Mesenteric fat pad (tissue), 1 donor: ENCODE data around the gene CIAO3. TPM values are rescaled to one million over a fixed set of nuclear protein-coding genes. Genes with fewer than 3 reads are reported as not detected.

Experiments
- DNase-seq: peaks from one replicate; pipeline ENCODE4 v3.0.0-alpha.2; 2020; ENCODE audit warnings: low spot score
- long read RNA-seq: library from polyadenylated mRNA; unstranded; transcript quantifications from one replicate; pipeline ENCODE4 v2.0.0, GENCODE V29; 2020
- total RNA-seq: library from RNA; stranded (reverse); fragmentation: NEBNext Ultra II Directional; extraction: Animal tissue kit (Norgen Biotek cat#: 25700); gene quantifications from one replicate; pipeline ENCODE4 v1.2.1, GENCODE V29; 2021
- donor health status: DM: yes; HTN: yes; CAD: no.

The CIAO3 gene
- 21.0 TPM for total RNA-seq
- long read RNA-seq, transcript CIAO3-201 (11 exons, 2,112 nt), result major isoform, 87 of 108 reads
- long read RNA-seq, partial matches to known transcripts, result 9 of 108 reads
- long read RNA-seq, other reads (novel, unspliced or antisense), result 5 of 108 reads

DNA sequence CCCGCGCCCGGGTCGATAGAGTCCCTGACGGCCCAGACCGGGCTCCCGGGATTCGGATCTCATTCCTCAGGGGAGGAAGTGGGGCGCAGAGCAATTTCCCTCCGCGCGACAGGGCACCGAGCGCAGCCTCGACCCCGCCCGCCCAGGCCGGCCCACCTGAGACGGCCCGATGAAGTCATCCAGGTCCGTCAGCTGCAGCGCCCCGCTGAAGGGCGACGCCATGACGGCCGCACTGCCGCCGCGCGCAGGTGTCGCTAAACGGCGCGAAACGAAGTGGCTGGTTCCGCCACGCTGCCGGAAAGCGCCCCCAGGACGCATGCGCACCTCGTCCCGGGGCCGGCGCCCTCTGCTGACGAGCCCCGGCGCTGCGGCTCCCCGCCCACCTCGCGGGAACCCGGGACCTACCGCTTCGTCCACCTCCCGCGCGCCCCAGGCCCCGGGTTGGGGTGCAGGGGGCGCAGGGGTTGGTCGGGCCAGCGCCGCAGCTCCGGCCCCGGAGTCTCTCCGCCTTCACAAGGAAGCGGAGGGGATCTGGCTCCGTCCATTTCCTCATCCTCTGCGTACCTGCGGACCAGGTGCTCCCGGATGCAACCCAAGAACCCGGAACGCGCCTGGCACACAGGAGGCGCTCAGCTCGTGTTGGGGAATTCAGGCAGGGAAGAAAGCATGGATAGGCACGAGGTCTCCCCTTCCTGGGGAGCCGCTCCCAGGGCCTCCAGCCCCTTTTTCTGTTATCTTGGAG is at the start of gene CIAO3:
CIAO3 (minus strand) TSS at position 234 of the 742 bp plus-strand sequence; CDS start at position 222, 12 bp downstream.
- DNase-seq, result peak; percentile 98

DNA sequence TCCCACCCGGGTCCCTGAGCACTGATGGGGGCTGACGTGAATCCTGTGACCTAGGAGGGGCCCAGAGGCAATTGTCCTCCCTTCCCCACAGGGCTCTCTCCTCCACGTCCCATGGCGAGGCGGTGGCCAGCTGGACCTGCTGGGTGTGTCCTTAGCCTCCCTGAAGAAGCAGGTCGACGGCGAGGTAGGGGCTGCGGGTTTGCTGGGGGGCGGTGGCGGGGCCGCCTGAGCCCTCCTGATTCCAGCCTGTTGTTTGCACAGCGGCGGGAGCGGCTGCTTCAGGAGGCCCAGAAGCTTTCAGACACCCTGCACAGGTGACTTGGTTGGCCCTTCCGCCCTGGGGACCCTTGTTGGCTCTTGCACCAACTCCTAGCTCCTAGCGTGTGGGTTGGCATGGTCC is 49.3 kb upstream of the CIAO3 start:
- no peak for DNase-seq

DNA sequence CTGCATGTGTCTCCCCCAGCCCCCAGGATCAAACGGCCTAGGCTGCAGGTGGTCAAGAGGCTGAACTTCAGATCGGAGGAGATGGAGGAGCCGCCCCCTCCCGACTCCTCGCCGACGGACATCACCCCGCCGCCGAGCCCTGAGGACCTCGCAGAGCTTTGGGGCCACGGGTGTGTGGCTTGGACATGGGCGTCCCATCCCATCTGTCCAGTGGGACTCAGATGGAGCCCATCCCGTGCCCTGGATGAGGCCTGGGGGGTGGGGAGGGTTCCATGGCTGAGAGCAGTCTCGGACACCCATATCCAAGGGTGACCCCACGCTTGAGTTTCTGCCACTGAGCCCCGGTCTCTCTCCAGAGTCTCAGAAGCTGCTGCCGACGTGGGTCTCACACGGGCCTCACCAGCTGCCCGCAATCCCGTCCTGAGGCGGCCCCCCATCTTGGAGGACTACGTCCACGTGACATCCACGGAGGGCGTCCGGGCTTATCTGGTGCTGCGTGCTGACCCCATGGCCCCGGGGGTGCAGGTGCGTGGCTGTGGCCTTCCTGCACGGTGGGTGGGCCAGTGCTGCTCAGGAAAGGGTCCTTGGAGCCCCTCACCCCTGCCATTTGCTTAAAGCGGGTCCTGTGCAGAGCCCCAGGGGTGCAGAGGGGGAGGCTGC is 48.5 kb upstream of the CIAO3 start:
- DNase-seq, result no peak

DNA sequence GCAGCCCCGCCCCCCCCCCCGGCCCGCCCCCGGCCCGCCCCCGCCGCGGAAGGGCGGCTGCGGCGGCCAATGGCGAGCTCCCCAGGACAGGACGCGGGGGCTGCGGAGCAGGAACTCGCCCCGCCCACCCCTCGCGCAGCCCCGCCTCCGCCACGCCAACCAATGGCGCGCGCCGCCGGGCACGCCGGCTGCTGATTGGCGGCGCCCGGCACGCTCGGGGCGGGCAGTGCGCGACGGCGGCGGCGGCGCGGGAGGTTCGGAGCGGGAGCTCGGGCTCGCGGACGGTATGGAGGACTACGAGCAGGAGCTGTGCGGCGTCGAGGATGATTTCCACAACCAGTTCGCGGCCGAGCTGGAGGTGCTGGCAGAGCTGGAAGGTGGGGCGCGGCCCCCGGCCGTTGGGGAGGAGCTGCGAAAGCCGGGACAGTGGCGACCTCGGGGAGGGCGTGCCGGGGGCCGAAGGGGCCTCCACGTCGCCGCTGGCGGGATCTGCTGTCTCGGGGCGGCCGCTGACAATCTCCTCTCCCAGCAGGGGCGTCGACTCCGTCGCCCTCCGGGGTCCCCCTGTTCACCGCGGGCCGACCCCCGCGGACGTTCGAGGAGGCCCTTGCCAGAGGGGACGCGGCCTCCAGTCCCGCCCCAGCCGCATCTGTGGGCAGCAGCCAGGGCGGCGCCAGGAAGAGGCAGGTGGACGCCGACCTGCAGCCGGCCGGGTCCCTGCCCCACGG is 47.8 kb upstream of the CIAO3 start, which contains the start of gene CHTF18:
CHTF18 (plus strand) TSS at position 222 of the 728 bp plus-strand sequence; CDS start at position 287, 65 bp downstream.
- DNase-seq, result peak; percentile 98

DNA sequence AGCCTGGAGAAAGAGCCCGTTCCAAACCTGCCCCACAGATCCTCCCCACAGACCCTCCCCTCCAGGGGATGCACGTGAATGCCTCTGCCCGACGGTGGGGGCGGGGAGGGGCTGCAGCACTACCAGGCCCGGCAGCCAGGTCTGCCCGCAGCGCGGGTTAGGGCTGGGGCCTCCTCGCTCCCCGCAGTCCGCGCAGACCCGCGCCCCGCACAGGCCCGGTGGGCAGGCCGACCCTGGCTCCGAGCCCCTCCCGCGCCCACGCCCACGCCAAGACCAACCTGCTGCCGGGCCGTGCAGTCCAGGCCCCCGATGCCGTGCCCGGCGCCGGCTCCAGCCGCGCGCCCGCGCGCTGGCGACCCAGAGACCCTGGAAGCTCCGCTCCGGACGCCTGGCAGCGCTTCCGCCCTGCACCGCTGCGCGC is 47.2 kb upstream of the CIAO3 start, which contains the start of gene RPUSD1:
RPUSD1 (minus strand) TSS at position 404 of the 421 bp plus-strand sequence. CDS start 644 bp downstream, outside the sequence.
- no peak for DNase-seq

DNA sequence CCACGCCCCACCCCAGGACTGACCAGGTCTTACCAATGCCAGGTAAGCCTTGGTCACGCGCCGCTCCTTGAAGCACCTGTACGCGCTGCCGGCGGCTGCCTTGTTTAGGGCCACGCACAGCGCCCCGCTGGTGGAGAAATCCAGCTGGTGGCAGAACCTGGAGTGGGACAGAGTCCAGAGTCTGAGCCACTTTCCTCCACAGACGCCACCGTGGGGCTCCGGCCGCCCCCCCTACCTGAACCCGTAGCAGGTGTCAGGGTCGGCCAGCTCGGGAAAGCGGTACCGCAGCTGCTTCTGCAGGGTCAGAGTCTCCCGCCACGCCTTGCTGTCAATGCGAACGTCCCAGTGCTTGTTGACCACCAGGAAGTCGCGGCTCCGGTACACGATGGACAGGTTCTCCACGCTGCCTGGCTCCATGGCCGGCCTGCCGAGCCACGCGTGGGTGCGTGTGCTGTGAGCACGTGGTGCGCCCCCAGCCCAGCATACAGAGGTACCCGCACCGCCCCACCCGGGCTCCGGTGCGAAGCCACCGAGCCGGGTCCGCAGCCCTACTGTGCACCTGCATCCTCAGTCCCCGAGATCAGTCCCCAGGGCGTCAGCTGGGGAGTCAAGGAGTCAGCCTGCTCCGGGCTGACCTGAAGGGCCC is 46.6 kb upstream of the CIAO3 start:
- no peak for DNase-seq

DNA sequence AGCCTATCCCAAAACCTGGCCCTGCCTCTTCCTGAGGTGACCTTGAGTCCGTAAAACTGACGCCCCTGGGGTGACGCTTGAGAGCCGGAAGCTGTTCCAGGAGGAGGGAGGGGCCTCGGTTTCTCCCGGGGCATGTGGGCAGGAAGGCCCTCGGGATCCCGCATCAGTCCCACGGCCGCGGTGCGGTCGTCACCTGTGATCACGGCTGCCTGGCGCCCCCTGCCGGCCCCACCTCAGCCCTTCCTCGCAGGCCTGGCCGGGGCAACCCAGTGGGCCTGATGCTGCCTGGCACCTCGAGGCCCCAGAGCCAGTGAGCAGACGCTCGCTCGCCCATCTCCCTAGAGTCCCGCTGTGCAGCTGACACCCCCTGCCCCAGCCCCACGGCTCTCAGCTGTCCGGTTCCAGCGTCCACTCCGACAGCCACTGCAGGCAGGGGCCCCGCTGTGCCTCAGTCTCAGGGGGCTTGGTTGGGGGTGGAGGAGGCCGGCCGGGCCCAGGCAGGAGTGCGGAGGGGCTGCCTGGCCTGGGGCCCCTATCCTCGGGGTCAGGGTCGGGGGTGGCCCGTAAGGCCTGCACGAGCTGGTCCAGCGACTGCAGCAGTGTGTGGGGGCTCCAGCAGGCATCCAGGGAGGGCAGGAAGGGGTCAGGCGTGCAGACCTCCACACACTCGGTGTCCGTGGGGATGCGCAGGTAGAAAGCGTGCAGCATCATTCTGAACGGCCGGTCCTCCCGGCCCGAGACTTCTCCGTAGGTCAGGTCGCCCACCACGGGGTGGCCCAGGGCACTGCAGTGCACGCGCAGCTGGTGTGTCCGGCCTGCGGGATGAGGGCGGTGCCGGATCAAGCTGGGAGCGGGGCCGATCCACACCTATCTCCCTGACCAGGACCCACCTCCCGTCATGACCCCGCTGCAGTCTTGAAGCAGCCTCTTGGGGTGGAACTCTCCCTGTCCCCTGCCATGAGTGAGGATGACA is 45.1 kb upstream of the CIAO3 start:
- no peak for DNase-seq

DNA sequence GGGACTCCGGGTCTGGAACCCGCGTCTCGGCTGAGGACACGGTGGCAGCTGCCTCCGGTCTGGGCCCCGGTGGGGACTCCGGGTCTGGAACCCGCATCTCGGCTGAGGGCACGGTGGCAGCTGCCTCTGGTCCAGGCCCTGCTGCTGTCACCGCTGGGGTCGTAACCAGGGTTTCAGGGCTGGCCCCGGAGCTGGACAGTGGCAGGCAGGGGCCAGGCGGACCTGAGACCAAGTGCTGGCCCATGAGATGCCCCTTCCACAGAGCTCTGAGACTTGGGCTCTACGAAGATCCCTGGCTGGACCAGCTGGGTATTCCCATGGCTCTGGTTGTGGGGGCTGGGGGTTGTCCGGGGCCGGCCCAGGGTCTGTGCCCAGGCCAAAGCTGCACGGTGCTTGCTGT is 43.6 kb upstream of the CIAO3 start:
- no peak for DNase-seq

DNA sequence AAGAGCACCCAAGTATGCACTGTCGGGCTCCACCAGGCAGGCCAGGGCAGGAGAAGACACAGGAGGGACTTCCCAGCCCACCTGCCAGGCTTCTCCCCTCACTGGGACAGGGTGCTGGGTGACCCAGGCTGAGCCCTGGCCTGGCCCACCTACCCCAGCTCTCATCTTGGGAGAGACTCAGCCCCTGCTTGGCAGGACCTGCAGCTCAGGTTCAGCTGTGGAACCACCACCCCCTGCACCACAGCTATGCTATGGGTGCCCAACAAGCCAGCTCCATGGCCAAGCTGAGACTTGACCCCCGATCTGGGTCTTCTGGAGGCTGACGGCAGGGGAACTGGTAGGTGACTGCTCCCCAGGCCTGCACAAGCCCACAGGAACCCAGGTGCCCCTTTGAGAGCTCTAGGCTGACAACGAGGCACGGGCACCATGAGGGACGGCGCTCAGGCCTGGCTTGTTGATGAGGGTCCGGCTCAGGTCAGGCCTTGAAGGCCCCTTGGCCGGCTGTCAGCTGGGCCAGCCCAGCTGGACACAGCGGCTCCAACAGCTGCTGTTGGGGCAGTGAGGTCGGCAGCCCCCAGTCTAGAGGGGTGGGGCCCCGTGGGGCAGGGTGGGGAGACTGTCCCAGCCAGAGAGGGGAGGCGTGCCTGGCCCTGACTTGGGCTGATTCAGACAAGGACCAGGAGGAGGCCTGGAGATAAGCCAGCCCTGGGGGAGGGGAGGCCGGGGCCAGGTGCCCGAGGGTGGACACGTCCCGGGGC is 42.8 kb upstream of the CIAO3 start:
- DNase-seq, result no peak

DNA sequence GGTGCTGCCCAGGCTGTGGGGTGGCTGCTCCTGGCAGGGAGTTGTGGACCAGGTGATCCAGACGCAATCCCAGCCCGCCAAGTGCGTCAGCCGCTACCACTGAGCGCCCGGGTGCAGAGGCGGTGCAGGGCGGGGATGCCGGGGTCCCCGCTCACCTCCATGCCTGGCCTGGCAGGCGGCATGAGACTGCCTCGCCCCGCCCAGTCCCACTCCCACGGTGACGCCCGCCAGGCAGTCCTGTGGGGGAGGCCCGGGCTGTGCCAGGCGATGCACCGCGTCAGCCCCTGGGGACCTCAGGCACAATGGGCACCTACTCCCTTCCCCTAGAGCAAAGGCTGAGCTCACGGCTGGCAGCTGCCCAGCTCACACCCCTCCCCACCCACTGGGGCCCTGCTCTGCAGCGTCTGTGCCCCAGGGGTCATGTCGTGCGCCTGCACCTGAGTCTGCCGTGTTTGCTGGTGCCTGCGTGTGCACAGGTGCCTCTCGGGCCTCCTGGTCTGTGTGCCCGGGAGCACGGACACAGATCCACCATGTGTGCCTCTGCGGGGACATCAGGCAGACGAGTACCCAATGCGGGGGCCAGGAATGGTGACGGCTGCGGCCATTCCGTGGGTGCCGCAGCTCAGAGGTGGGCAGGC is 42.1 kb upstream of the CIAO3 start:
- no peak for DNase-seq

DNA sequence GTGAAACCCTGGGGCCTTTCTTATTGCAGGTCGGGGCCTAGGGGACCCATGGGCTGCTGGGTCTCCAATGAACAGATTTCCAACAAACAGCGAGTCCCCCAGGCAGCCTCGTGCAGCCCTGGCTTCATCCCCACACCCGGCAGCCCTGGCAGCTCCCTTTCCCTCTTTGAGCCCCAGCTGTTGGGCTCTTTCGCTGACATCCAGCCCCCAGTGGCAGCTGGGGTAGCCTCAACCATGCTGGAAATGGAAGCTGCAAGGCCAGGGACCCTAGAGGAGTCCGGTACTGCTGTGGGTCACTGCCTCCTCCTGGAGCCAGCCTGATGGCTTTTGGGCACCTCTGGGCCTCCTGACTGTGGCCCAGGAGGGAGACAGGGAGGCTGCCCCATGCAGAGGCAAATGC is 41.5 kb upstream of the CIAO3 start:
- DNase-seq, result no peak

DNA sequence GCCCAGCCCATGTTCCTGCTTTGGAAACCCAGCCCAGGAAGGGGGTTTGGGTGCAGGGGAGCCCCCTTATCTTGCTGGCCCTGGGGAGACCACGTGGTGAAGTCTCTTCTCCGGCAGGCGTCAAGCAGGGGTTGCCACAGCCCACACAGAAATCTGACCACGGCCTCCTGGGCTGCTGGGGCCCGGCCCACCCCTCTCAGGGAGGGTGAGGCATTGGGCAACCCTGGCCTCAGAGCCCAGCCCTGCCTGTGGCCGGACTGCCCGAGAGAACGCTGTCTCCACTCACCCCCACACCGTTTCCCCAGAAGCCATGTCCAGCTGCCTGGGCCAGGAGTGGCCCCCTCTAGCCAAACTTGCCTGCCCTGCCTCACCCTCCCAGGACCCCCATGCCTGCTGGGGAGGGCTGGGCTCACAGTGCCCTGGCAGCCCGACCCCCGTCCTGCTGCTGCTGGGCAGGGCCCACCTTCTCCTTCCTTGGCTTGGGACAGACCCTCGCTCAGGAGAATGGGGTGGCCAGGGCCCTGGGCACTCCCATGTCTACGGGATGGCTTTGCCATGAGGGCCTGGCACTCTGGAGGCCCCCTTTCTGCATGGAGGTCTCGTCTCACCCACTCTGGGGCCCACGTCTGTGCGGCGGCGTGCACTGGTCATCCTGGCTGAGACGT is 40.7 kb upstream of the CIAO3 start:
- DNase-seq, result no peak

DNA sequence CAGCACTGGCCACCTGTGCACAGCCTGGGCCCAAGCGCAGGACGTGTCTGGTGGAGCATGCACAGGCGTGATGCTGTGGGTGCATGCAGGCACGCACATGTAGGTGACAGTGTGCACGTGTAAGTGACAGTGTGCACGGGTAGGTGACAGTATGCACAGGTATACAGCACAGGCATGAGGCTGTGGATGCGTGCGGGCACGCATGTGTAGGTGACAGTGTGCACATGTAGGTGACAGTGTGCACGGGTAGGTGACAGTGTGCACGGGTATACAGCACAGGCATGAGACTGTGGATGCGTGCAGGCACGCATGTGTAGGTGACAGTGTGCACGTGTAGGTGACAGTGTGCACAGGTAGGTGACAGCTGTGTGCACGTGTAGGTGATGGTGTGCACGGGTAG is 39.5 kb upstream of the CIAO3 start:
- no peak for DNase-seq

DNA sequence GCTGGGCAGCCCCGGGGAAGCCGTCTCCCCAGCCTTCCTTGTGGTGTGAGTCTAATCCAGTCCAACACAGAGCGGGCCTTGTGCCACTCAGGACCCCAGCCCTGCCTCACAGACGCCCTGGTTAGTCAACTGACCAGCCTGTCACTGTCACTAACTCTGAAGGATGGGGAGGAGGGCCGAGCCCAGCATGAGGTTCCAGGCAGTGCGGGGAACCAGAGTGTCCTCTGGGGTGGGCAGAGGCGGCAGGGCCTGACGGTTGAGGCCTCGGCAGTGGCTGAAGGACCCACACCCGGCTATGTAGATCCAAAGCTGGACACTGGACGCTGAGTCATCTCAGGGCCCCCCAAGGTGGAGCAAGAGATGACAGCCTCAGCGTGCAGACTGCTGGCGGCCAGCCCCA is 38.8 kb upstream of the CIAO3 start:
- DNase-seq, result no peak

DNA sequence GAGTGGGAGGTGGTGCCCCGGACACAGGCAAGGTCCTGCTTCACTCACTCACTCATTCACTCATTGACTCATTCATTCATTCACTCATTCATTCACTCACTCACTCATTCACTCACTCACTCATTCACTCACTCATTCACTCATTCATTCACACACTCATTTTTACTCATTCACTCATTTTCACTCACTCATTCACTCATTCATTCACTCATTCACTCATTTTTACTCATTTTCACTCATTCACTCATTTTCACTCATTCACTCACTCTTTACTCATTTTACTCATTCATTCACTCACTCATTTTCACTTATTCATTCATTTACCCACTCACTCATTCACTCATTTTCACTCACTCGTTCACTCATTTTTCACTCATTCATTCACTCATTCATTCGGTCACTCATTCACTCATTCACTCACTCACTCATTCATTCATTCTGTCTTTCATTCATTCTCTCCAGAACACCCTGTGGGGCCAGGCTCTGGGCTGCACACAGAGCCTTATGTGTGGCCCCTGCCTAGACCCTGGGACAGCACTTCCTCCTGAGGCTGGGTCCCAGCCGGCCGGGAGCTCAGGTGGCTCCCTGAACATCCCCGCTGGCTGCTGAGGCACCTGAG is 38.2 kb upstream of the CIAO3 start:
- DNase-seq, result no peak

DNA sequence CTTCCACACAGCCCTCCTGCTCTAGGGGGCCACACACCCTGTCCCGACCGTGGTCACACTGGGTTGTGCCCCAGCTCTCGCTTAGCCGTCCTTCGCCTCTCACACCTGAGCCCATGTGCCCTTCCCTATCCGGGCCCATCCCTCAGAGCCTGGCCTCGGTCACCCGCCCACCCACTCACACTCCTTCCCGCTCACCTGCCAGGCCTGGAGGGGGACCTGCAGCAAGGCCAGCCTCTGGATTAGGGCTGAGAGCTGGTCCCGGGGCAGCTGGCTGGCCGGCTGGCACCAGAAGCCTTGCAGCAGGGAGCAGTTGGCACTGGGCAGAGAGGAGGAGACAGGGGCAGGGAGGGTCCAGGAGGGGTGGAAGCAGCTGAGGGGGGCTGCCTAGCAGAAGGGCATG is 37.6 kb upstream of the CIAO3 start:
- no peak for DNase-seq

DNA sequence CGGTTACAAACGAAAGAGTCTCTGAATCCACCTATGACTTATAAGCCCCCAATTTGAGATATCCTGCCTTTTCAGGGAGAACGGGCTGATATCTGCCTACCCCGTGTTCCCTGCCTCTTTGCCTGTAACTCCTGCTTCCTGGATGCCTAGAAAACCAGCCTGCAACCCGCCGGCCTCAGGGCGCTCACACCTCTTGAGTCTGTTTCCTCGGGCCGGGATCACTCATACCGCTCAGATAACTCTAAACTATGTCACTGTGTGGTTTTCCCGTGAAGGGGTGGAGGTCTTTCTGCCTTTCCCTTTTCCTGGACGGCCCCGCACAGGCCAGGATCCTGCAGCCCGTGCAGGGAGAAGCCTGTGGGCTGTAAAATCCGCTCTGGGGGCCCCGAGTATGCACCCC is 37.0 kb upstream of the CIAO3 start:
- no peak for DNase-seq

DNA sequence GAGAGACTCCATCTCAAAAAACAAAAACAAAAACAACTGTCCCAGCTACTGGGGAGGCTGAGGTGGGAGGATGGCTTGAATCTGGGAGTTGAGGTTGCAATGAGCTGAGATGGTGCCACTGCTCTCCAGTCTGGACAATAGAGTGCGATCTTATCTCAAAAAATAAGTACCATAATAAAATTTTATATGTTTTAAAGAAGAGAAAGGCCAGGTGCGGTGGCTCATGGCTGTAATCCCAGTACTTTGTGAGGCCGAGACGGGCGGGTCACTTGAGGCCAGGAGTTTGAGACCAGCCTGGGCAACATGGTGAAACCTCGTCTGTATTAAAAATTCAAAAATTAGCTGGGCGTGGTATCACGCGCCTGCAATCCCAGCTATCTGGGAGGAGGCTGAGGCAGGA is 36.0 kb upstream of the CIAO3 start:
- no peak for DNase-seq
